Common myeloid progenitor, CD34-positive (primary cell): ENCODE measurements around the gene CACNA2D2.

Experiments
- CTCF ChIA-PET: fragments of 350-600 bp; sonication (Branson Sonifier 250); formaldehyde crosslinking; loops from one replicate; lab custom pipeline; 2021; ENCODE audit warnings: antibody characterized with exemption; lab: Charles Lee
- POLR2A ChIA-PET: fragments of 350-600 bp; sonication (Branson Sonifier 250); formaldehyde crosslinking; loops from one replicate; lab custom pipeline; 2021; ENCODE audit warnings: antibody characterized with exemption; lab: Charles Lee
- DNase-seq, 3 donors: peaks; one replicate each; pipeline versions ENCODE4 v3.0.0 to v3.0.0-alpha.2; 2013
- H3K27ac ChIP-seq, 2 experiments: 1 replicate in 1 of 2; 2 replicates in 1 of 2; pipeline ENCODE4 v1.7.0; 2013; ENCODE audit warnings: inconsistent platforms in 2 of 2, low read length in 2 of 2, mild to moderate bottlenecking in 2 of 2, low read depth in 1 of 2, moderate library complexity in 1 of 2; ENCODE audit not compliant: severe bottlenecking in 2 of 2, insufficient read depth in 1 of 2, poor library complexity in 1 of 2
- H3K27me3 ChIP-seq, 5 experiments: replicated peaks in 2 of 5; 1 replicate in 3 of 5; 2 replicates in 2 of 5; pipeline versions ENCODE4 v1.6.1 to v1.7.0; 2013; ENCODE audit warnings: low read length in 4 of 5, mild to moderate bottlenecking in 2 of 5, moderate library complexity in 2 of 5, inconsistent platforms in 1 of 5; ENCODE audit not compliant: insufficient read depth in 5 of 5, control insufficient read depth in 4 of 5
- H3K36me3 ChIP-seq, 4 experiments: 1 replicate in 2 of 4; 2 replicates in 2 of 4; pipeline versions ENCODE4 v1.6.1 to v1.7.0; 2013; ENCODE audit warnings: low read length in 3 of 4, control low read depth in 1 of 4, mild to moderate bottlenecking in 1 of 4; ENCODE audit not compliant: control insufficient read depth in 4 of 4, insufficient read depth in 4 of 4
- H3K4me1 ChIP-seq, 4 experiments: 1 replicate in 3 of 4; 2 replicates in 1 of 4; pipeline versions ENCODE4 v1.6.1 to v1.7.1; 2013; ENCODE audit warnings: low read length in 3 of 4, mild to moderate bottlenecking in 3 of 4, control low read depth in 1 of 4, inconsistent platforms in 1 of 4, moderate library complexity in 1 of 4; ENCODE audit not compliant: control insufficient read depth in 4 of 4, insufficient read depth in 4 of 4; ENCODE audit errors: control extremely low read depth in 1 of 4
- H3K4me3 ChIP-seq, 7 experiments: 1 replicate in 4 of 7; 2 replicates in 3 of 7; pipeline versions ENCODE4 v1.5.1 to v1.7.0; 2013; ENCODE audit warnings: mild to moderate bottlenecking in 7 of 7, low read length in 6 of 7, moderate library complexity in 6 of 7, inconsistent platforms in 2 of 7, low read depth in 2 of 7, control low read depth in 1 of 7; ENCODE audit not compliant: insufficient read depth in 4 of 7, control insufficient read depth in 1 of 7; ENCODE audit errors: extremely low read depth in 1 of 7
- H3K9me3 ChIP-seq, 5 experiments: 1 replicate in 4 of 5; 2 replicates in 1 of 5; pipeline versions ENCODE4 v1.6.1 to v1.7.1; 2013; ENCODE audit warnings: low read length in 4 of 5, mild to moderate bottlenecking in 2 of 5, inconsistent platforms in 1 of 5, low read depth in 1 of 5, moderate library complexity in 1 of 5; ENCODE audit not compliant: control insufficient read depth in 4 of 5, insufficient read depth in 2 of 5; ENCODE audit errors: control extremely low read depth in 1 of 5
- WGBS: methylation state at CpG from one replicate; pipeline ENCODE4 v1.1.5; 2013; ENCODE audit not compliant: insufficient coverage; 5-methylcytosine and 5-hydroxymethylcytosine counted together

The CACNA2D2 gene

DNA sequence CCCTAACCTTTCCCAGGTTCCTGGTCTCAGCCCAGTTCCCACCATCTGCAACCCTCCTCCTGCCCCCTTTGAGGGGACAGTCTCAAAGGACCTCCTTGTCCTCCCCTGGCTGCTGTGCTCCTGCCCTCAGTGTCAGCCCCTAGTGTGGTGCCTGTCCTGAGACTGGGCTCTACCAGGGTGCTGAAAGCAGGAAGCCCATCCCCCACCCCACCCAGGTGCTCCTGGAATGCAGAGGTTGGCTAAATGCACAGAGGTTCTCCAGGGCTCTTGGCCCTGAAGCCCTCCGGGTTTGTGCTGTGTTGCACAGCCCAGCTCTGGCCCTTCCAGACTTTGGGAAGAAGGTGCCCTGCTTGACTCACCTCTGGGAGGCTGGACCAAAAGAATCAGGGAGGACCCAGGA lies 42.3 kb upstream of the CACNA2D2 start:
- H3K9me3 ChIP-seq, result no peaks in the 10 kb centered on the region
- POLR2A ChIA-PET, result no interaction called here
- DNase-seq, result no peak
- H3K4me3 ChIP-seq, result no peak overlapping the region
- H3K27ac ChIP-seq, result no peak overlapping the region
- peaks cover 0 to 3% (median 0%) of the 10 kb centered on the region in 5 experiments for H3K27me3 ChIP-seq
- 100% methylated on average over 1 of the region's 1 CpG for WGBS
- peaks cover 0 to 2% (median 0%) of the 10 kb centered on the region in 4 experiments for H3K4me1 ChIP-seq
- CTCF ChIA-PET, result interaction anchor here (1.0 to 18.5 kb wide), 3 partner anchors 9 to 197 kb away, joined by 4 to 257 read pairs (median 8); no protein-coding TSS in a partner anchor
- H3K36me3 ChIP-seq, result no peaks in the 10 kb centered on the region

DNA sequence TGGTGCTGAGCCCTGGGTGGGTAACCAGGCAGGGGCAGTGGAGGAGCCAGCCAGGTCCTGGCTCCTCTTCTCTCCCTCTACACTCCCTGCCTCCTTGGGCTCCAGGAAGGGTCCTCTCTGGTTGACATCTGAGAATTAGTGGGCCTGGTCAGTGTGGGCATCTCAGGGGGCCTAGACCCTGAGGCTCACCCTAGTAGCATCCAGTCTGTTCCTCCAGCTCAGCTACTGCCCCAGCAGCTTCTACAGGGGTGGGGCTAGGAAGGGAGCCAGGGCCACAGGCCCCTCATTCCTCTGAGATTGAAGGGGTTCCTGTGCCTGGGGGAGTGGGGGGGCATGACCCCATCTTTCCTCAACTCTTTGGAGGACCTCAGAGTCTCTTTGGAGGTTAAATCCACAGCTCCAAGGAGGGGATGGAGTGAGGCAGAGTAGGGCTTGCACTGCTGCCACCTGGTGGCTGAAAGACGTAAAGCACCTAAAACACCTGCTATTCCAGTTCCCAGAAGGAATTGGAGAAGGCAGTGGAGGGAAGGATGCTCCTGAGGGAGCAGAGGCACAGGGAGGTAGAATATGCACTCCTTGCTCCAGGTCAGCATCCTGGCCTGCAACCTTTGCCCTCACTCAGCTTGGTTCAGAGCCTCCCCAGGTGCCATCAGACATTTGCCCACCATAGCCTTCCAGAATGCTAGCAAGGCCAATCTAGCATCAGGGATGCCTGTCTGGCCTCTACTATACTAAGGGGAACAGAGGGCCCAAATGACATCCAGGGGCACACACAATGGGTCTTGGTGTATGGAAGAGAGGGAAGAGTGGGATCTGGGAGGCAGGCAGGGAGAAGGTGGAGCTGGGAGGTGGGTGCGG lies 39.0 kb upstream of the CACNA2D2 start:
- Histone ChIP-seq H3K9me3 (no peaks in the 10 kb centered on the region), H3K27me3 (peaks cover 0 to 14% (median 2%) of the 10 kb centered on the region in 5 experiments), H3K4me3 (no peak overlapping the region), H3K36me3 (no peaks in the 10 kb centered on the region), H3K4me1 (peaks cover 0 to 2% (median 0%) of the 10 kb centered on the region in 4 experiments), H3K27ac (no peak overlapping the region)
- ChIA-PET POLR2A (interaction anchor here (1.1 kb wide), 1 partner anchor 40 kb away, joined by 4 read pairs; no protein-coding TSS in a partner anchor), CTCF (interaction anchor here (0.7 to 18.5 kb wide), 28 partner anchors 10 to 198 kb away, joined by 3 to 257 read pairs (median 4); no protein-coding TSS in a partner anchor)
- WGBS, result 0% methylated on average over 1 of the region's 2 CpGs
- DNase-seq, result peak; percentile 28 to 66 (median 50)

DNA sequence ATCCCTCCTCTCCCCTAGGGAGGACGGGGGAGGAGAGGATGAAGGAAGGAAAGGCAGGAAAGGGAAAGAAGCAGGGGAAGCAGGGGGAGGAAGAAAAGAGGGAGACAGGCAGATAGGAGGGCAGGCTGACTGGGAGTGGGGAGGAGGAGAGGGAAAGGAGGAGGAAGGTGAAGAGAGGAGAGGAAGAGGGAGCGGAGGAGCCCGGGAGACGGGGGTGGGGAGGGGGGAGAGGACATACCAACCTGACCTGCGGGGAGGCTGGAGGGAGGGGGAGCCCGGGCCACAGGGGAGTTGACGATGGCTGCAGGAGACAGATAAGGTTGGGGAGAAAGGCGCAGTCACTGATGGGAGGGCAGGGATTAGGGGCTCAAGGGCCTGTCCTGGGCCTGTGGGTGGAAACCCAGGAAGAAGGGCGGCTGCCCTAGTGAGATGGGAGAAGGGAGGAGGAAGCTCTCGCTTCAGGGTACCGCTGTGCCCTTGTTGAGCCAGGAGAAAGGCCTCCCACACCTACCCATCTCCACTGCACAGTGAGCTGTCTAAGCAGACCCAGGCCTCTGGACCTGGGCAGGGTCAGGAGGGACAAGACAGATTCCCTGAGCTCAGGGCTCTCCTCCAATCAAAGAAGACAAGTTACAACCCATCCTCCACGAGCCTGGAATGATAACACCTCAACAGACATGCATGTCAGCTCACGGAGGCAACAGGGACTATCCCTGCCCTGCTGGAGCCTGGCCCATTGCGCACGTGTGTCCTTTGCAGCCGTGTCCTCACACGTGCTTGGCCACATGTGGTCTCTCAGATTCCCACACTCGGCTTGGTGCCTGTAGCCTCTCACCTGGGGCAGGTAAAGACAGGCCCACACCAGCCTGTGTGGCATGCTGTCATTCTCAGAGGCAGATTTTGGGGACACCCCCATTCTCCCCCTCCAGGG lies 36.2 kb upstream of the CACNA2D2 start:
- H3K27me3 ChIP-seq, result peaks cover 0 to 11% (median 2%) of the 10 kb centered on the region in 5 experiments
- ChIA-PET CTCF (interaction anchor here (0.6 to 18.5 kb wide), 8 partner anchors 8 to 192 kb away, joined by 3 to 257 read pairs (median 6); no protein-coding TSS in a partner anchor), POLR2A (interaction anchor here (1.0 kb wide), 1 partner anchor 30 kb away, joined by 3 read pairs; no protein-coding TSS in a partner anchor)
- H3K4me1 ChIP-seq, result peaks cover 0 to 2% (median 0%) of the 10 kb centered on the region in 4 experiments
- no peak overlapping the region for H3K27ac ChIP-seq
- DNase-seq, result peak; percentile 22 to 46 (median 24)
- H3K36me3 ChIP-seq, result no peaks in the 10 kb centered on the region
- no peaks in the 10 kb centered on the region for H3K9me3 ChIP-seq
- H3K4me3 ChIP-seq, result no peak overlapping the region
- WGBS, result 64% methylated on average over 14 of the region's 18 CpGs

- DNase-seq, result no peak
- H3K4me1 ChIP-seq, result peaks cover 0 to 2% (median 0%) of the 10 kb centered on the region in 4 experiments
- ChIA-PET POLR2A (no interaction called here), CTCF (interaction anchor here (1.1 to 18.5 kb wide), 7 partner anchors 10 to 129 kb away, joined by 3 to 257 read pairs (median 4); no protein-coding TSS in a partner anchor)
- no peaks in the 10 kb centered on the region for H3K9me3 ChIP-seq
- no peak overlapping the region for H3K4me3 ChIP-seq
- 89% methylated on average over 4 of the region's 4 CpGs for WGBS
- H3K27me3 ChIP-seq, result peaks cover 0 to 11% (median 2%) of the 10 kb centered on the region in 5 experiments
- H3K36me3 ChIP-seq, result no peaks in the 10 kb centered on the region
- H3K27ac ChIP-seq, result no peak overlapping the region
These were observed 34.1 kb upstream of the CACNA2D2 start for GRCh38 chr3:50537421-50538129.

DNA sequence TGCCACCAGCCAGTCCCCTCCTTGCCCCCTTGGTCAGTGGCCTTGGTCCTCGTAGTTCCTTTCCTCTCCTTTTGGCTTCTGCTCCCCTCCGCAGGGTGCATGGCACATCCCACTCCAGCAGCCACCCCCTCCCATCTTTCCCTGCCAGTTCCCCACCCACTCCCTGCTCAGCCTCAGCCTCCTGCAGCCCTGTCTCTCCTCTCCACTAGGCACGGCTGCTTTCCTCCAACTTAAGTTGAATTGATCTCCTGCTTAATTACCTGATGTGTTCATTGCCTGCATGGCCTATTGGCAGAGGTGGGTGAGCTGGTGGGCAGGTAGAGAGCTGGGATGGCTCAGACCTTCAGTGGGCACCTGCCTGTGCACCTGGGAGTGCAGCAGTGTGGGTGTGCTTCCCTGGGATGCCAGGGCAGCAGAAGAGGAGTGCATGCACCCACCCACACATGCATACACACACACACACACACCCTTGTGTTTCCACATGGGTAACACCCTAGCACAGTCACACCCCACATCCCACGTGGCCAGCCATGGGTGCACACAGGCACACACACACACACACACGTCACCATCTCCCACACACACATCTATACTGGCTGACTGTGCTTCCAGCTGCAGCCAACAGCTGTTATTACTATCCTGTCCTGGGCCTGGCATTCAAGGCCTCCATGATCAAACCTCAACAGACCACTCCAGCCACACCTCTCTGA lies 33.2 kb upstream of the CACNA2D2 start:
- 98% methylated on average over 4 of the region's 5 CpGs for WGBS
- Histone ChIP-seq H3K27me3 (peaks cover 0 to 13% (median 5%) of the 10 kb centered on the region in 5 experiments), H3K27ac (no peak overlapping the region), H3K4me3 (no peak overlapping the region), H3K4me1 (peaks cover 0 to 2% (median 0%) of the 10 kb centered on the region in 4 experiments), H3K36me3 (no peaks in the 10 kb centered on the region), H3K9me3 (no peaks in the 10 kb centered on the region)
- CTCF ChIA-PET, result interaction anchor here (1.4 to 18.5 kb wide), 6 partner anchors 10 to 128 kb away, joined by 3 to 257 read pairs (median 4); no protein-coding TSS in a partner anchor
- DNase-seq, result no peak
- POLR2A ChIA-PET, result no interaction called here
